Spleen (tissue), 11 donors: ENCODE results near the gene HSPA2. TPM values are rescaled to one million over a fixed set of nuclear protein-coding genes. Genes with fewer than 3 reads are reported as not detected.

Experiments used
- DNase-seq: peaks from one replicate; pipeline ENCODE4 v3.0.0-alpha.2; 2020
- H3K27ac ChIP-seq, 8 donors: fragments of 200-600 bp; sonication (generic) in 7 of 8; 1 replicate in 4 of 8; 2 replicates in 4 of 8; pipeline versions ENCODE4 v1.5.0 to v1.8.0; 2016 to 2021; ENCODE audit warnings: inconsistent platforms in 4 of 8, mild to moderate bottlenecking in 4 of 8, moderate library complexity in 1 of 8
- H3K27me3 ChIP-seq, 7 donors: fragments of 200-600 bp; sonication (generic) in 6 of 7; replicated peaks in 1 of 7; 1 replicate in 4 of 7; 2 replicates in 3 of 7; pipeline versions ENCODE4 v1.5.0 to v1.8.0; 2016 to 2021; ENCODE audit warnings: inconsistent platforms in 3 of 7, mild to moderate bottlenecking in 1 of 7
- H3K36me3 ChIP-seq, 6 donors: fragments of 200-600 bp; sonication (generic) in 5 of 6; 1 replicate in 4 of 6; 2 replicates in 2 of 6; pipeline versions ENCODE4 v1.5.0 to v1.8.0; 2016 to 2021; ENCODE audit warnings: inconsistent platforms in 2 of 6
- H3K4me1 ChIP-seq, 6 donors: fragments of 200-600 bp; sonication (generic) in 5 of 6; 1 replicate in 3 of 6; 2 replicates in 3 of 6; pipeline versions ENCODE4 v1.5.0 to v1.8.0; 2016 to 2021; ENCODE audit warnings: inconsistent platforms in 3 of 6
- H3K4me3 ChIP-seq, 8 donors: fragments of 200-600 bp; sonication (generic) in 7 of 8; 1 replicate in 4 of 8; 2 replicates in 4 of 8; pipeline versions ENCODE4 v1.5.0 to v1.8.0; 2016 to 2021; ENCODE audit warnings: inconsistent platforms in 4 of 8, mild to moderate bottlenecking in 4 of 8, moderate library complexity in 2 of 8
- H3K9me3 ChIP-seq, 8 donors: fragments of 200-600 bp; sonication (generic) in 7 of 8; 1 replicate in 4 of 8; 2 replicates in 4 of 8; pipeline versions ENCODE4 v1.5.0 to v1.8.0; 2016 to 2021; ENCODE audit warnings: inconsistent platforms in 4 of 8
- CTCF ChIP-seq, 11 experiments: fragments of 200-600 bp in 7 of 11; fragments of 450-650 bp in 4 of 11; sonication (generic) in 4 of 11; IDR thresholded peaks in 8 of 11; conservative IDR thresholded peaks in 3 of 11; 1 replicate in 7 of 11; 2 replicates in 4 of 11; pipeline versions ENCODE4 v1.4.0 to v1.8.0; 2016 to 2021; ENCODE audit warnings: antibody characterized with exemption in 11 of 11, inconsistent platforms in 4 of 11, mild to moderate bottlenecking in 1 of 11
- POLR2A ChIP-seq, 3 donors: fragments of 450-650 bp; IDR thresholded peaks; one replicate each; pipeline ENCODE4 v1.5.1; 2017; ENCODE audit warnings: antibody characterized with exemption in 3 of 3, mild to moderate bottlenecking in 1 of 3
- POLR2AphosphoS5 ChIP-seq, 3 donors: sonication (generic); formaldehyde crosslinking; IDR thresholded peaks; one replicate each; pipeline ENCODE4 v1.5.1; 2017; ENCODE audit warnings: antibody characterized with exemption in 3 of 3
- WGBS, 5 donors: extraction: QIAGEN DNeasy Blood & Tissue Kit in 3 of 5; methylation state at CpG; one replicate each; pipeline versions ENCODE4 v1.1.5 to v1.1.7; 2013 to 2018; 5-methylcytosine and 5-hydroxymethylcytosine counted together
- intact Hi-C: fragments of 100-400 bp; cut with DNase I; formaldehyde crosslinking; loops from one replicate; pipeline ENCODE4 v1.15.0; 2023; ENCODE audit warnings: low total_unique reads
- polyA plus RNA-seq, 3 donors: library from polyadenylated mRNA; stranded (reverse); fragments of 200-250 nt; gene quantifications; one replicate each; pipeline ENCODE4 v1.2.1, GENCODE V29; 2013
- total RNA-seq, 7 donors: library from RNA; depleted of rRNA in 3 of 7; stranded (reverse); fragments of >200 nt in 3 of 7; fragmentation: NEBNext Ultra II Directional in 4 of 7; extraction: Animal tissue kit (Norgen Biotek cat#: 25700) in 4 of 7; gene quantifications; one replicate each; pipeline versions ENCODE4 v1.1.0 to v1.2.1, GENCODE V29; 2016 to 2021
- donor health status: healthy with polysubstance abuse.
- donor health status: DM: no; HTN: no; CAD: no; lungs with moderate emphysema.
- donor health status: DM: no; HTN: no; CAD: no.
- donor health status: Bipolar disorder and iron deficiency.
- donor health status: healthy.
- donor health status: DM: no; HTN: no; CAD: no.
- donor health status: DM: yes; HTN: yes; CAD: no.

Gene HSPA2
- total and polyA plus RNA-seq, 10 donors, result 3.9 to 53.8 (median 23.6) TPM

DNA sequence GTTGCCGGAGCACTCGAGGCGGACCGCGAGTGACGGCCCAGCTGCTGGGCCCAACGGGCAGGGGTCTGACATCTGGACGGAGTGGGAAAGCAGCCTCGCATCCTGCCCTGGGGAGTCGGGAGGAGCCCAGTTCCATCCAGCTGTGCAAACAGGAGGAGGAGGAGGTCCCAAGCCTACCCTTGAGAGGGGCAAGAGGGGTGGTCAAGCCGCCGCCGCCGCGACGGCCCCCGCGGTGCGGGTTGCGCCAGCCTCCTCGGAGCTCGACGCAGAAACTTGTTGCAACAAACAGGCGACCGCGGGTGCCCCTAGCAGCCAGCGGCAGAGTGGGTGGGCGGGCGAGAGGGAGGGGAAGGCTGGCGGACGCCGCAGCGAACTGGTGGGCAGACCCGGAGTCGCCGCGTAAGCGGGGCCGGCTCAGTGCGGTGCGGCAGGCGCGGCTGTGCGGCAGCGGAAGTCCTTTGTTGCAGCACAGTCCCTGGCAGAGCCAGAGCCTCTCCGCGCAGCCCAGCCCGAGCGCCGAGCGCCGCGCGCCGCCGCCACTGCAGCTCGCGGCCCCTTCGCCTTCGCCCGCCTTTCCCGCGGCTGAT, 36.1 kb upstream of the HSPA2 start, which contains the start of gene ZBTB1:
Gene ZBTB1, plus strand, starts transcription at position 461 of the 587 bp plus-strand sequence. CDS start 16,735 bp downstream, outside the sequence.
- Histone ChIP-seq H3K9me3 (no peaks in the 10 kb centered on the region), H3K27me3 (no peaks in the 10 kb centered on the region), H3K27ac (peak within 1 kb of the TSS; percentile 99 to 100 (median 99)), H3K36me3 (no peaks in the 10 kb centered on the region), H3K4me1 (peaks cover 47 to 80% (median 71%) of the 10 kb centered on the region in 6 donors), H3K4me3 (peak within 1 kb of the TSS; percentile 55 to 88 (median 80))
- 0 to 1% (median 0%) methylated on average over 4 to 63 of the region's 63 CpGs for WGBS, 5 donors
- TF ChIP-seq POLR2AphosphoS5 (IDR thresholded peaks at IDR 0.05), result peak; percentile 95 to 97 (median 96)
- TF ChIP-seq CTCF (IDR thresholded peaks at IDR 0.05 in 8 of 11, conservative IDR thresholded peaks at IDR 0.05 in 3 of 11), result peak in 1 of 11 experiments; percentile 9
- peak; percentile 60 to 93 (median 91) for TF ChIP-seq POLR2A (IDR thresholded peaks at IDR 0.05)
- intact Hi-C loops, result no loop called here
- peak; percentile 98 for DNase-seq

GRCh38 chr14:64504897-64505794, 35.4 kb upstream of the HSPA2 start:
- TF ChIP-seq POLR2A (IDR thresholded peaks at IDR 0.05) (no peak), POLR2AphosphoS5 (IDR thresholded peaks at IDR 0.05) (peak; percentile 27 to 70 (median 67)), CTCF (IDR thresholded peaks at IDR 0.05 in 8 of 11, conservative IDR thresholded peaks at IDR 0.05 in 3 of 11) (peak in 1 of 11 experiments; percentile 5)
- WGBS, 5 donors, result 0 to 1% (median 0%) methylated on average over 55 to 68 of the region's 68 CpGs
- peak; percentile 97 for DNase-seq
- Histone ChIP-seq H3K36me3 (no peaks in the 10 kb centered on the region), H3K4me3 (peak overlapping the region; percentile 55 to 88 (median 80)), H3K9me3 (no peaks in the 10 kb centered on the region), H3K4me1 (peaks cover 43 to 80% (median 70%) of the 10 kb centered on the region in 6 donors), H3K27me3 (no peaks in the 10 kb centered on the region), H3K27ac (peak overlapping the region; percentile 99 to 100 (median 99))
- intact Hi-C loops, result no loop called here

DNA sequence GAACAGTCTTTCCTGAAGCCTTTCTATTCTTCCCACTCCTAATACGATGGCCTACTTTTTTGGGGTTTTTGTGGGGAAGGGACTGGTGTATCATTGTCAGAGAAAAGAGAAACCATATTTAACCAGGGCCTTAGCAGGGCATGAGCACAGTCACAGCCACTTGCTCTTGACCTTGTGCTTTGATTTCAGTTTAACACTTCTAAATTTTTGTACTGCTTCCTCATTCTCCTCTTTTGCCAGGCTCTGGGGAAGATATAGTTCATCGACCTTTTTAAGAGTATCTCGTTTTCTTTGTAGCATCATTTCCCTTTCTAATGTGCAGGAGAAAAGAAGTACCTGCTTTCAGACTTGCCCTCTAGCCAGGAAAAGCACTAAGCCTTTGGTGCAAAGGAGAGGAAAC, 33.8 kb upstream of the HSPA2 start:
- Histone ChIP-seq H3K36me3 (no peaks in the 10 kb centered on the region), H3K4me1 (peaks cover 41 to 80% (median 70%) of the 10 kb centered on the region in 6 donors), H3K27ac (peak overlapping the region; percentile 99 to 100 (median 99)), H3K9me3 (no peaks in the 10 kb centered on the region), H3K27me3 (no peaks in the 10 kb centered on the region), H3K4me3 (peak overlapping the region in 7 of 8 donors; percentile 55 to 88 (median 79))
- WGBS, 5 donors, result 0 to 11% (median 6%) methylated on average over 3 of the region's 3 CpGs
- no peak for DNase-seq
- intact Hi-C loops, result no loop called here
- TF ChIP-seq CTCF (IDR thresholded peaks at IDR 0.05 in 8 of 11, conservative IDR thresholded peaks at IDR 0.05 in 3 of 11) (no peak), POLR2AphosphoS5 (IDR thresholded peaks at IDR 0.05) (no peak), POLR2A (IDR thresholded peaks at IDR 0.05) (peak in 1 of 3 donors; percentile 20)
